K562 (cell line): Measurements from ENCODE around the gene LETM1. TPM values are rescaled to one million over a fixed set of nuclear protein-coding genes. Genes with fewer than 3 reads are reported as not detected.

Experiments used
- ATAC-seq: fragments of 200-7000 bp; cut with Tn5 transposase; 3 replicates; pipeline ENCODE4 v1.9.1; 2020; ENCODE audit warnings: moderate library complexity
- BruUV-seq: library from RNA; stranded (reverse); fragments of 400-500 nt; replicated peaks from 2 replicates; lab custom pipeline; 2021; lab: Mats Ljungman, UMichigan
- CTCF ChIA-PET: fragments of 300-600 bp; formaldehyde crosslinking; extraction: SDS; loops from one replicate; lab custom pipeline; 2021; ENCODE audit warnings: low intra/inter-chr PET ratio; lab: Yijun Ruan, JAX
- POLR2A ChIA-PET: fragments of 300-600, 350-650 bp; sonication (Branson Sonifier 250); formaldehyde crosslinking; extraction: SDS; loops from one replicate; lab custom pipeline; 2021; ENCODE audit warnings: antibody characterized with exemption, inconsistent platforms; lab: Yijun Ruan, JAX
- DNase-seq, 4 experiments: peaks; one replicate each; pipeline versions ENCODE4 v3.0.0 to v3.0.0-alpha.2; 2011 to 2018; ENCODE audit warnings: low spot score in 3 of 4, mixed read lengths in 3 of 4; ENCODE audit errors: extremely low read depth in 1 of 4
- FAIRE-seq: peaks from 2 replicates; lab custom pipeline; 2011; peaks lifted over from hg19 to GRCh38; lab: Jason Lieb, UNC
- H2AFZ ChIP-seq: 2 replicates; pipeline ENCODE4 v1.6.0; 2011; ENCODE audit warnings: low read depth, low read length, control low read depth, inconsistent platforms
- H3K27ac ChIP-seq: fragments of 200-600 bp; 3 replicates; pipeline ENCODE4 v1.8.0; 2011; ENCODE audit warnings: low read depth, mild to moderate bottlenecking, control low read depth, inconsistent platforms, low read length, moderate library complexity, mixed read lengths; ENCODE audit errors: extremely low read depth
- H3K27me3 ChIP-seq, 2 experiments: fragments of 300-600 bp in 1 of 2; 2 replicates in 1 of 2; 3 replicates in 1 of 2; pipeline versions ENCODE4 v1.6.0 to v1.8.0; 2011; ENCODE audit warnings: inconsistent platforms in 2 of 2, low read length in 2 of 2, mild to moderate bottlenecking in 1 of 2, mixed read lengths in 1 of 2, moderate library complexity in 1 of 2; ENCODE audit not compliant: control insufficient read depth in 2 of 2, insufficient read depth in 2 of 2
- H3K36me3 ChIP-seq: fragments of 300-600 bp; 3 replicates; pipeline ENCODE4 v1.8.0; 2011; ENCODE audit warnings: mild to moderate bottlenecking, low read length, inconsistent platforms; ENCODE audit not compliant: control insufficient read depth, insufficient read depth
- H3K4me1 ChIP-seq, 2 experiments: fragments of 200-600 bp in 1 of 2; replicated peaks in 1 of 2; 2 replicates in 1 of 2; 3 replicates in 1 of 2; pipeline versions ENCODE4 v1.5.1 to v1.8.0; 2011; ENCODE audit warnings: inconsistent platforms in 2 of 2, low read length in 2 of 2, mild to moderate bottlenecking in 1 of 2, mixed read lengths in 1 of 2, moderate library complexity in 1 of 2; ENCODE audit not compliant: control insufficient read depth in 2 of 2, insufficient read depth in 2 of 2
- H3K4me2 ChIP-seq: 2 replicates; pipeline ENCODE4 v1.6.1; 2011; ENCODE audit warnings: low read length, control low read depth, inconsistent platforms, mixed read lengths; ENCODE audit not compliant: insufficient read depth
- H3K4me3 ChIP-seq: fragments of 200-600 bp; sonication (generic), shearing (Covaris generic); 2 replicates; pipeline ENCODE4 v1.5.1; 2016; ENCODE audit warnings: control low read depth, inconsistent platforms
- H3K79me2 ChIP-seq: fragments of 200-600 bp; 3 replicates; pipeline ENCODE4 v1.8.0; 2011; ENCODE audit warnings: low read length, inconsistent platforms; ENCODE audit not compliant: control insufficient read depth, insufficient read depth
- H3K9ac ChIP-seq, 2 experiments: 2 replicates each; pipeline versions ENCODE4 v1.6.0 to v1.6.1; 2011; ENCODE audit warnings: low read depth in 2 of 2, low read length in 2 of 2, control low read depth in 1 of 2, inconsistent platforms in 1 of 2, mild to moderate bottlenecking in 1 of 2, mixed read lengths in 1 of 2; ENCODE audit not compliant: insufficient read depth in 1 of 2
- H3K9me1 ChIP-seq: one replicate; pipeline ENCODE4 v1.6.0; 2011; ENCODE audit warnings: inconsistent platforms, mild to moderate bottlenecking, low read length, moderate library complexity; ENCODE audit not compliant: control insufficient read depth, insufficient read depth
- H3K9me3 ChIP-seq: replicated peaks from 2 replicates; pipeline ENCODE4 v1.5.1; 2011; ENCODE audit warnings: low read depth, low read length, inconsistent platforms; ENCODE audit not compliant: control insufficient read depth, insufficient read depth
- H4K20me1 ChIP-seq: replicated peaks from 2 replicates; pipeline ENCODE4 v1.6.1; 2011; ENCODE audit warnings: low read length, inconsistent platforms, mixed read lengths; ENCODE audit not compliant: control insufficient read depth, insufficient read depth
- CBX2 ChIP-seq: fragments of 200-600 bp; sonication (generic); IDR thresholded peaks from one replicate; pipeline ENCODE4 v1.6.1; 2012; ENCODE audit warnings: mild to moderate bottlenecking, low read length, inconsistent platforms; ENCODE audit not compliant: insufficient read depth, poor library complexity, severe bottlenecking
- CTCFL ChIP-seq: IDR thresholded peaks from 2 replicates; pipeline ENCODE4 v1.6.1; 2011; ENCODE audit warnings: borderline replicate concordance, low read depth, mild to moderate bottlenecking, moderate library complexity, low read length; ENCODE audit not compliant: insufficient read depth, poor library complexity, severe bottlenecking
- FOXA3 ChIP-seq, 2 experiments: fragments of 450-650 bp in 1 of 2; sonication (generic) in 1 of 2; formaldehyde crosslinking; IDR thresholded peaks in 1 of 2; conservative IDR thresholded peaks in 1 of 2; 2 replicates each; pipeline versions ENCODE4 v1.4.0 to v1.8.0; 2020 to 2022; ENCODE audit warnings: mild to moderate bottlenecking in 2 of 2, missing genetic modification reagents in 1 of 2
- GATAD2A ChIP-seq: fragments of 450-650 bp; IDR thresholded peaks from 2 replicates; pipeline ENCODE4 v1.6.1; 2017
- MEIS2 ChIP-seq: fragments of 450-650 bp; IDR thresholded peaks from 2 replicates; pipeline ENCODE4 v1.6.1; 2014; ENCODE audit warnings: mild to moderate bottlenecking; ENCODE audit not compliant: partially characterized antibody
- NFYB ChIP-seq: IDR thresholded peaks from 2 replicates; pipeline ENCODE4 v1.6.1; 2011; ENCODE audit warnings: mild to moderate bottlenecking, moderate library complexity; ENCODE audit not compliant: insufficient read length; ENCODE audit errors: extremely low read depth
- PHTF2 ChIP-seq: fragments of 250-450 bp; sonication (Bioruptor Pico); IDR thresholded peaks from 2 replicates; pipeline ENCODE4 v1.5.0; 2021; ENCODE audit warnings: mild to moderate bottlenecking
- RNF2 ChIP-seq: sonication (generic); IDR thresholded peaks from 2 replicates; pipeline ENCODE4 v1.6.1; 2016
- SMAD3 ChIP-seq: fragments of 450-650 bp; formaldehyde crosslinking; conservative IDR thresholded peaks from 2 replicates; pipeline ENCODE4 v1.4.0; 2020; ENCODE audit warnings: mild to moderate bottlenecking
- TARDBP ChIP-seq: fragments of 450-650 bp; IDR thresholded peaks from 2 replicates; pipeline ENCODE4 v1.6.1; 2016
- ZBTB2 ChIP-seq: fragments of 450-650 bp; IDR thresholded peaks from 2 replicates; pipeline ENCODE4 v1.6.1; 2016; ENCODE audit warnings: antibody characterized with exemption
- ZNF280B ChIP-seq: fragments of 250-450 bp; sonication (Bioruptor Pico); IDR thresholded peaks from 2 replicates; pipeline ENCODE4 v1.5.1; 2021; ENCODE audit warnings: mild to moderate bottlenecking
- ZNF408 ChIP-seq: fragments of 250-450 bp; sonication (Bioruptor Pico); IDR thresholded peaks from 2 replicates; pipeline ENCODE4 v1.4.0; 2020; ENCODE audit warnings: low read depth, mild to moderate bottlenecking, moderate library complexity
- ZNF551 ChIP-seq: fragments of 250-450 bp; sonication (Bioruptor Pico); IDR thresholded peaks from 2 replicates; pipeline ENCODE4 v1.5.0; 2021; ENCODE audit warnings: mild to moderate bottlenecking, moderate library complexity
- ZNF589 ChIP-seq: fragments of 200-800 bp; sonication (Bioruptor generic); IDR thresholded peaks from 2 replicates; pipeline ENCODE4 v1.6.1; 2016; ENCODE audit warnings: low read depth, missing genetic modification characterization, missing compliant biosample characterization
- WGBS: fragments of 100-300 bp; shearing (Covaris generic); methylation state at CpG from one replicate; pipeline ENCODE4 v1.1.6; 2016; ENCODE audit warnings: low coverage, mixed read lengths; ENCODE audit not compliant: insufficient coverage; ENCODE audit errors: missing lambda C conversion rate; 5-methylcytosine and 5-hydroxymethylcytosine counted together
- in situ Hi-C: fragments of 300-500 bp; cut with MboI; formaldehyde crosslinking; loops from 4 replicates; pipeline ENCODE4 v1.15.0; 2018; ENCODE audit warnings: inconsistent platforms, mixed read lengths
- intact Hi-C: fragments of 100-400 bp; cut with micrococcal nuclease; formaldehyde crosslinking; loops from 2 replicates; pipeline ENCODE4 v1.14.2; 2022
- polyA plus RNA-seq, 8 experiments: library from polyadenylated mRNA; depleted of rRNA in 4 of 8; stranded (reverse) in 5 of 8; unstranded in 3 of 8; fragments of >200 nt; fragmentation: Nextera tagmentation in 2 of 8; fragmentation: Illumina TruSeq in 1 of 8; extraction: Ambion mirVana in 2 of 8; extraction: Trizol in 1 of 8; gene quantifications; 2 replicates each; pipeline versions ENCODE4 v1.2.1 to v1.2.3, GENCODE V29; 2011 to 2014; ENCODE audit warnings: inconsistent platforms in 1 of 8, missing spikeins in 1 of 8
- total RNA-seq, 7 experiments: library from RNA; depleted of rRNA in 6 of 7; stranded (reverse); fragments of >200 nt in 6 of 7; fragmentation: Illumina TruSeq in 2 of 7; extraction: Trizol in 2 of 7; gene quantifications; 2 replicates each; pipeline versions ENCODE4 v1.2.1 to v1.2.3, GENCODE V29; 2011 to 2021; ENCODE audit warnings: low replicate concordance in 1 of 7

The LETM1 gene
- total and polyA plus RNA-seq, 9 of the 15 experiments (the other 6 are each of a cell fraction or from before 2014, with no cell fraction given): 3.9 to 109 (median 35.0) TPM

GRCh38 chr4:1862961-1863296 is 7.0 kb upstream of the LETM1 start:
- H4K20me1 ChIP-seq: no peaks in the 10 kb centered on the region
- peak overlapping the region; percentile 53 for H2AFZ ChIP-seq
- no peaks in the 10 kb centered on the region for H3K9me1 ChIP-seq
- TF ChIP-seq TARDBP: no peak
- TF ChIP-seq ZNF408: no peak
- no peak for TF ChIP-seq CTCFL
- TF ChIP-seq RNF2: no peak
- no peak for TF ChIP-seq ZBTB2
- TF ChIP-seq ZNF589 (CRISPR knock-in tag): no peak
- TF ChIP-seq ZNF551: no peak
- TF ChIP-seq GATAD2A: no peak
- TF ChIP-seq MEIS2: no peak
- TF ChIP-seq NFYB: no peak
- TF ChIP-seq PHTF2 (CRISPR knock-in tag): no peak
- TF ChIP-seq SMAD3 (CRISPR knock-in tag): no peak
- TF ChIP-seq FOXA3 (CRISPR knock-in tag; conservative IDR thresholded peaks at IDR 0.05 in 1 of 2, IDR thresholded peaks at IDR 0.05 in 1 of 2): no peak
- no peak for TF ChIP-seq ZNF280B (CRISPR knock-in tag)
- TF ChIP-seq CBX2: no peak
- DNase-seq (no peak), ATAC-seq (no peak), FAIRE-seq (peak; percentile 65)
- H3K9ac ChIP-seq: peak overlapping the region in 1 of 2 experiments; percentile 78; a peak in 2 of 4 replicates
- BruUV-seq: no TSS peak
- no peaks in the 10 kb centered on the region; the same call in 2 of the 3 replicates for H3K36me3 ChIP-seq
- POLR2A ChIA-PET: interaction anchor here (1.0 to 1.2 kb wide), 2 partner anchors 11 to 18 kb away, joined by 3 to 4 read pairs; no protein-coding TSS in a partner anchor
- intact Hi-C loops: no loop called here
- H3K27ac ChIP-seq: no peak overlapping the region
- no peak overlapping the region for H3K4me3 ChIP-seq
- H3K9me3 ChIP-seq: no peaks in the 10 kb centered on the region
- H3K27me3 ChIP-seq: no peaks in the 10 kb centered on the region
- H3K4me2 ChIP-seq: no peak overlapping the region
- H3K79me2 ChIP-seq: peaks cover 2% of the 10 kb centered on the region; the same call in 1 of the 3 replicates
- in situ Hi-C loops: no loop called here
- CTCF ChIA-PET: interaction anchor here (0.6 kb wide), 1 partner anchor 37 kb away, joined by 4 read pairs; no protein-coding TSS in a partner anchor
- H3K4me1 ChIP-seq: peaks cover 15 to 39% of the 10 kb centered on the region in 2 experiments
- 52% methylated on average over 10 of the region's 14 CpGs for WGBS
